Sigmoid colon (tissue), 4 donors: Measurements from ENCODE around the gene PARG.
"Not testable (repeated sequence)": the region's sequence is repeated elsewhere in the genome, so short reads cannot be mapped to it uniquely, and the experiment has no call there.

ENCODE experiments used
- CTCF ChIP-seq, 4 experiments: fragments of 450-650 bp in 3 of 4; fragments of 200-600 bp in 1 of 4; IDR thresholded peaks; one replicate each; pipeline ENCODE4 v1.5.1; 2016 to 2019; ENCODE audit warnings: antibody characterized with exemption in 4 of 4, mild to moderate bottlenecking in 3 of 4, moderate library complexity in 2 of 4
- EP300 ChIP-seq, 4 donors: sonication (generic); formaldehyde crosslinking; IDR thresholded peaks; one replicate each; pipeline ENCODE4 v1.6.1; 2017; ENCODE audit warnings: antibody characterized with exemption in 4 of 4
- POLR2A ChIP-seq, 2 donors: fragments of 450-650 bp; IDR thresholded peaks; one replicate each; pipeline ENCODE4 v1.6.1; 2016; ENCODE audit warnings: antibody characterized with exemption in 2 of 2, mild to moderate bottlenecking in 2 of 2, moderate library complexity in 2 of 2

DNA sequence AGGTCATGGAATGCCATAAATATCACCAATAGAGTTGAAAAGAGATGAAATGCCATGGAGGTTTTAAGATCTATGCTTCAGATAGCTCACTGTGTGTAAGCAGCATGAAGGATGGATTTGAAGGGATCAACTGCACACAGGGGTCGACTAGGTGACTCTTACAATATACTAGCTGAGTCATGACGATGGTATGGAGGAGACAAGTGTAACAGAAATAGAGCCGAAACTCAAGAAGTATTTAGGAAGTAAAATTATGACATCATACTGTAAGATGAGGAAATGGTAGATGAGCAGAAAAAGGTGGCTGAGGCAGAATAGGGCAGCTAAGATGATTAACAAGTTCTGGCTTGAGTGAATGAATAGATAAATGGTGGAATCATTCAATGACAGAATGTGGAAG, 38.0 kb downstream of the PARG start:
- TF ChIP-seq POLR2A, EP300, CTCF (IDR thresholded peaks at IDR 0.05): not testable (repeated sequence)
